ENCODE measurements around the gene GPR156. TPM values are rescaled to one million over a fixed set of nuclear protein-coding genes. Genes with fewer than 3 reads are reported as not detected.
"Not testable (repeated sequence)": the region's sequence is repeated elsewhere in the genome, so short reads cannot be mapped to it uniquely, and the experiment has no call there.

The GPR156 gene
- total RNA-seq, 4 donors from 2014 or later: 0.21 to 2.1 (median 0.50) TPM

DNA sequence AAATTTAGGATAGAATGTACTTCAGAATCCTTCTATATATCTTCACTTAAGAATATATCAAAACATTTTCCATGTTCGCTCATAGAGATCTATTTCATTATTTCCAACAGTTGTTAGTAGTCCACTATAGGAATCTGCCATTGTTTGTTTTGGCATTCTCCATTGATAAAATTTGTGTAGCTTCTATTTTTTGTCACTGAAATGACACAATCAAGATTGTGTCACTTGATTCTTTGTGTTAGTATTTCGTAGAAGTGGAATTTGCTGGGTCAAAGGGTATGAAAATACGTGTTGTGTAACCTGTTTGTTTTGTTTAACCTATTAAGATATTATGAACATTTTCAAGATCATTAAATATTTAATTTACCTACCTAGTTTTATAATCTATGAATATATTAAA is 15.9 kb upstream of the GPR156 start:
- Histone ChIP-seq H3K9me3 (no peaks in the 10 kb centered on the region), H3K4me1 (no peaks in the 10 kb centered on the region), H3K27me3 (no peaks in the 10 kb centered on the region), H3K27ac (no peak overlapping the region), H3K4me3 (no peak overlapping the region), H3K36me3 (no peaks in the 10 kb centered on the region)
- WGBS, 2 donors: 57 to 64% methylated on average over 3 of the region's 3 CpGs
- TF ChIP-seq EP300 (IDR thresholded peaks at IDR 0.05) (no peak), POLR2A (IDR thresholded peaks at IDR 0.05) (no peak)
- TF ChIP-seq, protein P1, sequence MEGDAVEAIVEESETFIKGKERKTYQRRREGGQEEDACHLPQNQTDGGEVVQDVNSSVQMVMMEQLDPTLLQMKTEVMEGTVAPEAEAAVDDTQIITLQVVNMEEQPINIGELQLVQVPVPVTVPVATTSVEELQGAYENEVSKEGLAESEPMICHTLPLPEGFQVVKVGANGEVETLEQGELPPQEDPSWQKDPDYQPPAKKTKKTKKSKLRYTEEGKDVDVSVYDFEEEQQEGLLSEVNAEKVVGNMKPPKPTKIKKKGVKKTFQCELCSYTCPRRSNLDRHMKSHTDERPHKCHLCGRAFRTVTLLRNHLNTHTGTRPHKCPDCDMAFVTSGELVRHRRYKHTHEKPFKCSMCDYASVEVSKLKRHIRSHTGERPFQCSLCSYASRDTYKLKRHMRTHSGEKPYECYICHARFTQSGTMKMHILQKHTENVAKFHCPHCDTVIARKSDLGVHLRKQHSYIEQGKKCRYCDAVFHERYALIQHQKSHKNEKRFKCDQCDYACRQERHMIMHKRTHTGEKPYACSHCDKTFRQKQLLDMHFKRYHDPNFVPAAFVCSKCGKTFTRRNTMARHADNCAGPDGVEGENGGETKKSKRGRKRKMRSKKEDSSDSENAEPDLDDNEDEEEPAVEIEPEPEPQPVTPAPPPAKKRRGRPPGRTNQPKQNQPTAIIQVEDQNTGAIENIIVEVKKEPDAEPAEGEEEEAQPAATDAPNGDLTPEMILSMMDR (IDR thresholded peaks at IDR 0.05): no peak
- DNase-seq (ENCODE audit: low spot score in 2 of 2): no peak

DNA sequence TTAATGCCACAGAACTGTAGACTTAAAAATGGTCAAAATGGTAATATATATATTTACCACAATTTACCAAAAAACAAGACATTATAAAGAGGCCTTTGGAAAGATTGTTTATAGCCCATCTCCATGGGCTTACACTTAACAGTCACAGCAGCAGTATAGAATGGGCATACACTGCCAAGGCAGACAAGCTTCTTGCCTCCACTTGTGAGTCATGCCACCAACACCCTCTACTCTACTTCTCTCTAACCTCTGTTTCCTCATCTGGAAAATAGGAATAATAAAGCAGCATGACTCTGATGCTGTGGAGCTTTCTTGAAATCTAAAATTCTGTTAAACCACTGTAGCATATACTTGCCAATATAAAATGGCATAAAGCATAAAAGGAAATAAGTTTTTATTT is 14.4 kb upstream of the GPR156 start:
- Histone ChIP-seq H3K4me3 (no peak overlapping the region), H3K27me3 (no peaks in the 10 kb centered on the region), H3K27ac (no peak overlapping the region), H3K9me3 (peaks cover 0 to 12% (median 0%) of the 10 kb centered on the region in 4 donors), H3K4me1 (no peaks in the 10 kb centered on the region), H3K36me3 (no peaks in the 10 kb centered on the region)
- TF ChIP-seq, protein P1 (IDR thresholded peaks at IDR 0.05): no peak
- TF ChIP-seq EP300 (IDR thresholded peaks at IDR 0.05) (no peak), POLR2A (IDR thresholded peaks at IDR 0.05) (no peak)
- DNase-seq (ENCODE audit: low spot score in 2 of 2): no peak

DNA sequence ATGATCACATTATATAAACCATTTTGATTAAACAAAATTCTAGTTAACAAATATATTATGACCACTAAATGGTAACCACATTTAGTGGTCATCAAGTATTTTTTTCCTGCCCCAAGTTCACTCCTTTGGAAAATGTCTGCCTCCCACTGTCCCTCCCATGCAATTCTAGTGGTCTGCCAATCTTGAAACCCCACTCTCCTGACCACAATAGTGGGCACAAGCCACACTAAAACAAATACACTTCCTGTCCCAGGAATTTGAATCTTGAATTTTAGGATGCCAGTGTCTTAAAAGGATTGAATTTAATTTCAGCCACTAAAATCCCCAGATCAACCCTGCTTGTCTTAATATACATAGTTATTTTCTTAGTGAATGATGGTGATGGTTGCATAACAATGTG is 14.0 kb upstream of the GPR156 start:
- Histone ChIP-seq H3K9me3 (peaks cover 0 to 17% (median under 1%) of the 10 kb centered on the region in 4 donors), H3K4me3 (no peak overlapping the region), H3K27me3 (no peaks in the 10 kb centered on the region), H3K36me3 (no peaks in the 10 kb centered on the region), H3K4me1 (no peaks in the 10 kb centered on the region), H3K27ac (no peak overlapping the region)
- DNase-seq (ENCODE audit: low spot score in 2 of 2): no peak
- TF ChIP-seq EP300 (IDR thresholded peaks at IDR 0.05) (no peak), POLR2A (IDR thresholded peaks at IDR 0.05) (no peak)
- TF ChIP-seq, protein P1 (IDR thresholded peaks at IDR 0.05): no peak

DNA sequence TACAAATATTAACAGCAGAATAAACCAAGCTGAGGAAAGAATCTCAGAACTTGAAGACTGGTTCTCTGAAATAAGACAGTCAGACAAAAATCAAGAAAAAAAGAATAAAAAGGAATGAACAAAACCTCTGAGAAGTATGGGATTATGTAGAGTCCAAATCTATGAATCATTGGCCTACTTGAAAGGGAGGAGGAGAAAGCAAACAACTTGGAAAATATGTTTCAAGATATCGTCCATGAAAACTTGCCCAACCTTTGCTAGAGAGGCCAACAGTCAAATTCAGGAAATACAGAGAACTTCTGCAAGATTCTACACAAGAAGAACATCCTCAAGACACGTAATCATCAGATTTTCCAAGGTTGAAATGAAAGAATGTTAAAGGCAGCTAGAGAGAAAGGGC is 6.5 kb upstream of the GPR156 start:
- WGBS, 2 donors: 71 to 84% methylated on average over 2 of the region's 2 CpGs
- not testable (repeated sequence) for H3K4me1 ChIP-seq; H3K36me3 ChIP-seq; H3K27ac ChIP-seq; H3K27me3 ChIP-seq; H3K4me3 ChIP-seq; DNase-seq (ENCODE audit: low spot score in 2 of 2)
- peaks cover 0 to 53% (median 5%) of the 10 kb centered on the region in 4 donors for H3K9me3 ChIP-seq

- H3K4me1 ChIP-seq: peaks cover 0 to 9% (median 4%) of the 10 kb centered on the region in 4 donors
- no peaks in the 10 kb centered on the region for H3K27me3 ChIP-seq
- H3K36me3 ChIP-seq: no peaks in the 10 kb centered on the region
- no peak overlapping the region for H3K27ac ChIP-seq
- no peak for DNase-seq (ENCODE audit: low spot score in 2 of 2)
- TF ChIP-seq EP300 (IDR thresholded peaks at IDR 0.05): no peak
- TF ChIP-seq, protein P1 (IDR thresholded peaks at IDR 0.05): no peak
- TF ChIP-seq POLR2A (IDR thresholded peaks at IDR 0.05): no peak
- H3K4me3 ChIP-seq: no peak overlapping the region
- 93 to 100% methylated on average over 3 to 5 of the region's 16 CpGs for WGBS, 2 donors
- H3K9me3 ChIP-seq: peaks cover 0 to 43% (median 5%) of the 10 kb centered on the region in 4 donors
Measured at GRCh38 chr3:120289636-120290035, 4.6 kb upstream of the GPR156 start.

GRCh38 chr3:120286465-120286864 is 1.4 kb upstream of the GPR156 start:
- H3K9me3 ChIP-seq: peaks cover 0 to 16% (median 0%) of the 10 kb centered on the region in 4 donors
- WGBS, 2 donors: 41 to 58% methylated on average over 2 of the region's 2 CpGs
- H3K4me1 ChIP-seq: peaks cover 0 to 9% (median 4%) of the 10 kb centered on the region in 4 donors
- DNase-seq (ENCODE audit: low spot score in 2 of 2): no peak
- TF ChIP-seq EP300 (IDR thresholded peaks at IDR 0.05) (no peak), POLR2A (IDR thresholded peaks at IDR 0.05) (no peak)
- TF ChIP-seq, protein P1 (IDR thresholded peaks at IDR 0.05): no peak
- H3K36me3 ChIP-seq: no peaks in the 10 kb centered on the region
- H3K27me3 ChIP-seq: no peaks in the 10 kb centered on the region
- H3K27ac ChIP-seq: no peak overlapping the region
- H3K4me3 ChIP-seq: no peak overlapping the region

Measured in tibial nerve (tissue), 4 donors.